Liver (tissue), 9 donors: Measurements from ENCODE around the gene IFT74. TPM values are rescaled to one million over a fixed set of nuclear protein-coding genes. Genes with fewer than 3 reads are reported as not detected.

Experiments used
- DNase-seq: peaks from one replicate; pipeline ENCODE4 v3.0.0-alpha.2; 2017; ENCODE audit warnings: low spot score
- H3K27ac ChIP-seq, 2 donors: one replicate each; pipeline ENCODE4 v1.7.0; 2013; ENCODE audit warnings: inconsistent platforms in 2 of 2, low read length in 2 of 2, control low read depth in 1 of 2, low read depth in 1 of 2, mild to moderate bottlenecking in 1 of 2
- H3K27me3 ChIP-seq, 4 donors: one replicate each; pipeline versions ENCODE4 v1.6.1 to v1.7.0; 2013; ENCODE audit warnings: low read length in 3 of 4, inconsistent platforms in 1 of 4, mild to moderate bottlenecking in 1 of 4, moderate library complexity in 1 of 4; ENCODE audit not compliant: control insufficient read depth in 4 of 4, insufficient read depth in 4 of 4
- H3K36me3 ChIP-seq, 4 donors: one replicate each; pipeline versions ENCODE4 v1.6.1 to v1.7.0; 2013; ENCODE audit warnings: low read length in 3 of 4, mild to moderate bottlenecking in 3 of 4, low read depth in 1 of 4, moderate library complexity in 1 of 4; ENCODE audit not compliant: control insufficient read depth in 4 of 4, insufficient read depth in 3 of 4
- H3K4me1 ChIP-seq, 4 donors: one replicate each; pipeline versions ENCODE4 v1.6.1 to v1.7.0; 2013; ENCODE audit warnings: low read length in 3 of 4, mild to moderate bottlenecking in 3 of 4, moderate library complexity in 1 of 4; ENCODE audit not compliant: control insufficient read depth in 4 of 4, insufficient read depth in 4 of 4
- H3K4me3 ChIP-seq, 3 donors: one replicate each; pipeline versions ENCODE4 v1.6.1 to v1.7.0; 2013; ENCODE audit warnings: low read length in 3 of 3, control low read depth in 1 of 3, low read depth in 1 of 3, mild to moderate bottlenecking in 1 of 3
- H3K9ac ChIP-seq, 2 donors: one replicate each; pipeline ENCODE4 v1.7.0; 2013; ENCODE audit warnings: low read length in 2 of 2, mild to moderate bottlenecking in 2 of 2, moderate library complexity in 2 of 2, control low read depth in 1 of 2, low read depth in 1 of 2
- H3K9me3 ChIP-seq, 4 donors: one replicate each; pipeline versions ENCODE4 v1.6.1 to v1.7.0; 2013; ENCODE audit warnings: low read length in 3 of 4; ENCODE audit not compliant: control insufficient read depth in 4 of 4
- EGR1 ChIP-seq, 2 donors: IDR thresholded peaks; 2 replicates each; pipeline ENCODE4 v1.6.1; 2016 to 2018; ENCODE audit warnings: antibody characterized with exemption in 2 of 2, low read depth in 2 of 2
- FOXA2 ChIP-seq: IDR thresholded peaks from 2 replicates; pipeline ENCODE4 v1.6.1; 2016; ENCODE audit warnings: antibody characterized with exemption
- GABPA ChIP-seq, 2 donors: IDR thresholded peaks in 1 of 2; conservative IDR thresholded peaks in 1 of 2; 2 replicates each; pipeline ENCODE4 v1.6.1; 2016; ENCODE audit warnings: antibody characterized with exemption in 2 of 2, mild to moderate bottlenecking in 1 of 2, moderate library complexity in 1 of 2
- HNF4A ChIP-seq, 2 donors: conservative IDR thresholded peaks; 2 replicates each; pipeline ENCODE4 v1.6.1; 2016; ENCODE audit warnings: antibody characterized with exemption in 2 of 2, mild to moderate bottlenecking in 2 of 2
- HNF4G ChIP-seq: IDR thresholded peaks from 2 replicates; pipeline ENCODE4 v1.6.1; 2016; ENCODE audit warnings: antibody characterized with exemption
- NR2F2 ChIP-seq: IDR thresholded peaks from 2 replicates; pipeline ENCODE4 v1.6.1; 2016; ENCODE audit warnings: antibody characterized with exemption
- RAD21 ChIP-seq, 2 donors: IDR thresholded peaks; 2 replicates each; pipeline ENCODE4 v1.6.1; 2016; ENCODE audit warnings: antibody characterized with exemption in 2 of 2, mild to moderate bottlenecking in 2 of 2
- RXRA ChIP-seq, 2 donors: IDR thresholded peaks; 2 replicates each; pipeline ENCODE4 v1.6.1; 2017 to 2018; ENCODE audit warnings: antibody characterized with exemption in 2 of 2, mild to moderate bottlenecking in 1 of 2
- SP1 ChIP-seq: IDR thresholded peaks from 2 replicates; pipeline ENCODE4 v1.6.1; 2018; ENCODE audit warnings: antibody characterized with exemption, mild to moderate bottlenecking
- TAF1 ChIP-seq: conservative IDR thresholded peaks from 2 replicates; pipeline ENCODE4 v1.6.1; 2016; ENCODE audit warnings: antibody characterized with exemption, mild to moderate bottlenecking
- YY1 ChIP-seq: IDR thresholded peaks from 2 replicates; pipeline ENCODE4 v1.6.1; 2016; ENCODE audit warnings: antibody characterized with exemption, mild to moderate bottlenecking
- WGBS: extraction: QIAGEN DNeasy Blood & Tissue Kit; methylation state at CpG from one replicate; pipeline ENCODE4 v1.1.7; 2013; 5-methylcytosine and 5-hydroxymethylcytosine counted together
- polyA plus RNA-seq, 2 donors: library from polyadenylated mRNA; stranded (reverse) in 1 of 2; unstranded in 1 of 2; fragments of 200-250 nt in 1 of 2; fragments of >200 nt in 1 of 2; fragmentation: Nextera tagmentation in 1 of 2; extraction: Ambion mirVana in 1 of 2; gene quantifications; one replicate each; pipeline versions ENCODE4 v1.2.1 to v1.2.3, GENCODE V29; 2013 to 2015
- total RNA-seq, 2 donors: library from RNA; depleted of rRNA; stranded (reverse); fragments of >200 nt; gene quantifications; one replicate each; pipeline ENCODE4 v1.2.3, GENCODE V29; 2014
- TF ChIP-seq, protein P1 (sequence below): IDR thresholded peaks from 2 replicates; pipeline ENCODE4 v1.6.1; 2016; ENCODE audit warnings: antibody characterized with exemption
- TF ChIP-seq, protein P2 (sequence below): IDR thresholded peaks from 2 replicates; pipeline ENCODE4 v1.6.1; 2016; ENCODE audit warnings: antibody characterized with exemption, mild to moderate bottlenecking
- TF ChIP-seq, protein P3 (sequence below): fragments of 150-350 bp; IDR thresholded peaks from 2 replicates; pipeline ENCODE4 v1.5.1; 2017; ENCODE audit warnings: improper control_type of control experiment, low read depth, low read length; ENCODE audit not compliant: missing input control
- TF ChIP-seq, protein P4 (sequence below): IDR thresholded peaks from 2 replicates; pipeline ENCODE4 v1.6.1; 2016; ENCODE audit warnings: antibody characterized with exemption
- TF ChIP-seq, protein P5 (sequence below): IDR thresholded peaks from 2 replicates; pipeline ENCODE4 v1.6.1; 2016; ENCODE audit warnings: antibody characterized with exemption
- donor health status: healthy.
- donor health status: healthy.
- donor health status: healthy.
- donor health status: healthy.
- donor health status: healthy.

IFT74 gene
- total and polyA plus RNA-seq, 4 donors, result 4.9 to 10.5 (median 7.4) TPM

DNA sequence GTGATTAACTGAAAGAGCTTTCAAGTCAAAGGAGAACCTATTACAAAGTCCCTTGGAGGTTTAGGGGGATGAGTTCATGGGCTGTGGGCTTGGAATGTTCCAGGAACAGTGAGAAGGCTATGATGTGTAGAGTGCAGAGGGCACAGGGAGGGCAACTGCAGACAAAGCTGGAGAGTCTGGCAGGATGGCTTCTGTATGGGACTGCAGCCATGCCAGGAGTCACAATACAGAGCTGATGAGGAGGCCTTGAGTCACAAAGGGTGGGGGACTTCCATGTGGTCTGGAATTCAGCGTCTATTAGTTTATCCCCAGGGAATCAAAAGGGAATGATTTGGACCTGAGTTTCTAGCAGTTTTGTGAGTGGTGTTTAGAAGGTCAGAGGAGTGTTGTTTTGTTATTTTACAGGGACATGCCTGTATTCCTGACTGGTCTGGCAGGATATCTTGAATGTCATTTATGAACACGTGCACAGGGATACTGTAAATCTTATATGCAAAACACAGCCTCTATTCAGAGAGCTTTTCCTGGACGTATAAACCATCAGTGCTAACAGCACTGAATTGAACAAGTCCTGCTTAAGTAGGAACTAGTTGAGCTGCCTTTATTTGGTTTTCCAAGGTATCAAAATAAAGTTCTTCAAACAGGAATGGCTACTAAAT lies 138.6 kb downstream of the IFT74 start:
- DNase-seq, result no peak
- Histone ChIP-seq H3K27me3 (no peaks in the 10 kb centered on the region), H3K27ac (no peak overlapping the region), H3K4me3 (no peak overlapping the region), H3K9ac (no peak overlapping the region), H3K9me3 (no peaks in the 10 kb centered on the region), H3K36me3 (no peaks in the 10 kb centered on the region), H3K4me1 (no peaks in the 10 kb centered on the region)
- TF ChIP-seq FOXA2 (no peak), EGR1 (IDR thresholded peaks at IDR 0.05; ENCODE audit: low read depth in 2 of 2) (no peak), GABPA (IDR thresholded peaks at IDR 0.05 in 1 of 2, conservative IDR thresholded peaks at IDR 0.05 in 1 of 2) (no peak), NR2F2 (no peak), SP1 (no peak), RXRA (IDR thresholded peaks at IDR 0.05) (no peak), HNF4G (no peak), HNF4A (conservative IDR thresholded peaks at IDR 0.05) (no peak), YY1 (no peak), RAD21 (IDR thresholded peaks at IDR 0.05) (no peak), TAF1 (no peak)
- TF ChIP-seq, protein P1, sequence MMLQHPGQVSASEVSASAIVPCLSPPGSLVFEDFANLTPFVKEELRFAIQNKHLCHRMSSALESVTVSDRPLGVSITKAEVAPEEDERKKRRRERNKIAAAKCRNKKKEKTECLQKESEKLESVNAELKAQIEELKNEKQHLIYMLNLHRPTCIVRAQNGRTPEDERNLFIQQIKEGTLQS, result no peak
- TF ChIP-seq, protein P2, sequence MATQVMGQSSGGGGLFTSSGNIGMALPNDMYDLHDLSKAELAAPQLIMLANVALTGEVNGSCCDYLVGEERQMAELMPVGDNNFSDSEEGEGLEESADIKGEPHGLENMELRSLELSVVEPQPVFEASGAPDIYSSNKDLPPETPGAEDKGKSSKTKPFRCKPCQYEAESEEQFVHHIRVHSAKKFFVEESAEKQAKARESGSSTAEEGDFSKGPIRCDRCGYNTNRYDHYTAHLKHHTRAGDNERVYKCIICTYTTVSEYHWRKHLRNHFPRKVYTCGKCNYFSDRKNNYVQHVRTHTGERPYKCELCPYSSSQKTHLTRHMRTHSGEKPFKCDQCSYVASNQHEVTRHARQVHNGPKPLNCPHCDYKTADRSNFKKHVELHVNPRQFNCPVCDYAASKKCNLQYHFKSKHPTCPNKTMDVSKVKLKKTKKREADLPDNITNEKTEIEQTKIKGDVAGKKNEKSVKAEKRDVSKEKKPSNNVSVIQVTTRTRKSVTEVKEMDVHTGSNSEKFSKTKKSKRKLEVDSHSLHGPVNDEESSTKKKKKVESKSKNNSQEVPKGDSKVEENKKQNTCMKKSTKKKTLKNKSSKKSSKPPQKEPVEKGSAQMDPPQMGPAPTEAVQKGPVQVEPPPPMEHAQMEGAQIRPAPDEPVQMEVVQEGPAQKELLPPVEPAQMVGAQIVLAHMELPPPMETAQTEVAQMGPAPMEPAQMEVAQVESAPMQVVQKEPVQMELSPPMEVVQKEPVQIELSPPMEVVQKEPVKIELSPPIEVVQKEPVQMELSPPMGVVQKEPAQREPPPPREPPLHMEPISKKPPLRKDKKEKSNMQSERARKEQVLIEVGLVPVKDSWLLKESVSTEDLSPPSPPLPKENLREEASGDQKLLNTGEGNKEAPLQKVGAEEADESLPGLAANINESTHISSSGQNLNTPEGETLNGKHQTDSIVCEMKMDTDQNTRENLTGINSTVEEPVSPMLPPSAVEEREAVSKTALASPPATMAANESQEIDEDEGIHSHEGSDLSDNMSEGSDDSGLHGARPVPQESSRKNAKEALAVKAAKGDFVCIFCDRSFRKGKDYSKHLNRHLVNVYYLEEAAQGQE, result no peak
- TF ChIP-seq, protein P3, sequence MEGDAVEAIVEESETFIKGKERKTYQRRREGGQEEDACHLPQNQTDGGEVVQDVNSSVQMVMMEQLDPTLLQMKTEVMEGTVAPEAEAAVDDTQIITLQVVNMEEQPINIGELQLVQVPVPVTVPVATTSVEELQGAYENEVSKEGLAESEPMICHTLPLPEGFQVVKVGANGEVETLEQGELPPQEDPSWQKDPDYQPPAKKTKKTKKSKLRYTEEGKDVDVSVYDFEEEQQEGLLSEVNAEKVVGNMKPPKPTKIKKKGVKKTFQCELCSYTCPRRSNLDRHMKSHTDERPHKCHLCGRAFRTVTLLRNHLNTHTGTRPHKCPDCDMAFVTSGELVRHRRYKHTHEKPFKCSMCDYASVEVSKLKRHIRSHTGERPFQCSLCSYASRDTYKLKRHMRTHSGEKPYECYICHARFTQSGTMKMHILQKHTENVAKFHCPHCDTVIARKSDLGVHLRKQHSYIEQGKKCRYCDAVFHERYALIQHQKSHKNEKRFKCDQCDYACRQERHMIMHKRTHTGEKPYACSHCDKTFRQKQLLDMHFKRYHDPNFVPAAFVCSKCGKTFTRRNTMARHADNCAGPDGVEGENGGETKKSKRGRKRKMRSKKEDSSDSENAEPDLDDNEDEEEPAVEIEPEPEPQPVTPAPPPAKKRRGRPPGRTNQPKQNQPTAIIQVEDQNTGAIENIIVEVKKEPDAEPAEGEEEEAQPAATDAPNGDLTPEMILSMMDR, result no peak
- TF ChIP-seq, protein P4, sequence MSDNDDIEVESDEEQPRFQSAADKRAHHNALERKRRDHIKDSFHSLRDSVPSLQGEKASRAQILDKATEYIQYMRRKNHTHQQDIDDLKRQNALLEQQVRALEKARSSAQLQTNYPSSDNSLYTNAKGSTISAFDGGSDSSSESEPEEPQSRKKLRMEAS, result no peak
- TF ChIP-seq, protein P5, sequence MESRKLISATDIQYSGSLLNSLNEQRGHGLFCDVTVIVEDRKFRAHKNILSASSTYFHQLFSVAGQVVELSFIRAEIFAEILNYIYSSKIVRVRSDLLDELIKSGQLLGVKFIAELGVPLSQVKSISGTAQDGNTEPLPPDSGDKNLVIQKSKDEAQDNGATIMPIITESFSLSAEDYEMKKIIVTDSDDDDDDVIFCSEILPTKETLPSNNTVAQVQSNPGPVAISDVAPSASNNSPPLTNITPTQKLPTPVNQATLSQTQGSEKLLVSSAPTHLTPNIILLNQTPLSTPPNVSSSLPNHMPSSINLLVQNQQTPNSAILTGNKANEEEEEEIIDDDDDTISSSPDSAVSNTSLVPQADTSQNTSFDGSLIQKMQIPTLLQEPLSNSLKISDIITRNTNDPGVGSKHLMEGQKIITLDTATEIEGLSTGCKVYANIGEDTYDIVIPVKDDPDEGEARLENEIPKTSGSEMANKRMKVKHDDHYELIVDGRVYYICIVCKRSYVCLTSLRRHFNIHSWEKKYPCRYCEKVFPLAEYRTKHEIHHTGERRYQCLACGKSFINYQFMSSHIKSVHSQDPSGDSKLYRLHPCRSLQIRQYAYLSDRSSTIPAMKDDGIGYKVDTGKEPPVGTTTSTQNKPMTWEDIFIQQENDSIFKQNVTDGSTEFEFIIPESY, result no peak
- WGBS, result 70% methylated on average over 3 of the region's 3 CpGs
